Prostate gland (tissue), 2 donors: ENCODE results near the gene RPUSD4.

Experiments
- POLR2A ChIP-seq: fragments of 450-650 bp; IDR thresholded peaks from one replicate; pipeline ENCODE4 v1.6.1; 2016; ENCODE audit warnings: antibody characterized with exemption, mild to moderate bottlenecking
- POLR2AphosphoS5 ChIP-seq: sonication (generic); formaldehyde crosslinking; IDR thresholded peaks from one replicate; pipeline ENCODE4 v1.6.1; 2017; ENCODE audit warnings: antibody characterized with exemption
- TF ChIP-seq, protein P1 (sequence below), 4 experiments: fragments of 200-600 bp in 2 of 4; fragments of 450-650 bp in 2 of 4; sonication (generic) in 2 of 4; IDR thresholded peaks; 1 replicate in 3 of 4; 2 replicates in 1 of 4; pipeline ENCODE4 v1.5.1; 2016 to 2019; ENCODE audit warnings: antibody characterized with exemption in 4 of 4, mild to moderate bottlenecking in 2 of 4, moderate library complexity in 2 of 4

DNA sequence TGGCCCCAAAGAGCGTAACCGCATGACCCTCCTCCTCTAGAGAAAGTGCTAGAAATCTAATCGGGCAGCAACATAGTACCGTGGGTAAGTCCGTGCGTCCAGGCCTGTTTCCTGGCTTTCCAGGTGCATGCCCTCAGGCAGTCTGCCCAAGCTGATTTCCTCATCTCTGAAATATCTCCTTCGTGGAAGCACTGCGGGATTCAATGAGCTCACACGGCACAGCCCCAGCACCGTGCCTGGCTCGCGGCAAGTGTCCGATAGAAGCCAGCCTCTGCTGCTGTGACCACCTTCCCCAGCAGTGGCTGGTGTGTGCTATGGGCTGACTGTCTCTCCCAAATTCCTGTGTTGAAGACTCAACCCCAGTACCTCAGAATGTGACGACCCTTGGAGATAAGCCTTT lies 20.7 kb downstream of the RPUSD4 start:
- TF ChIP-seq, protein P1, sequence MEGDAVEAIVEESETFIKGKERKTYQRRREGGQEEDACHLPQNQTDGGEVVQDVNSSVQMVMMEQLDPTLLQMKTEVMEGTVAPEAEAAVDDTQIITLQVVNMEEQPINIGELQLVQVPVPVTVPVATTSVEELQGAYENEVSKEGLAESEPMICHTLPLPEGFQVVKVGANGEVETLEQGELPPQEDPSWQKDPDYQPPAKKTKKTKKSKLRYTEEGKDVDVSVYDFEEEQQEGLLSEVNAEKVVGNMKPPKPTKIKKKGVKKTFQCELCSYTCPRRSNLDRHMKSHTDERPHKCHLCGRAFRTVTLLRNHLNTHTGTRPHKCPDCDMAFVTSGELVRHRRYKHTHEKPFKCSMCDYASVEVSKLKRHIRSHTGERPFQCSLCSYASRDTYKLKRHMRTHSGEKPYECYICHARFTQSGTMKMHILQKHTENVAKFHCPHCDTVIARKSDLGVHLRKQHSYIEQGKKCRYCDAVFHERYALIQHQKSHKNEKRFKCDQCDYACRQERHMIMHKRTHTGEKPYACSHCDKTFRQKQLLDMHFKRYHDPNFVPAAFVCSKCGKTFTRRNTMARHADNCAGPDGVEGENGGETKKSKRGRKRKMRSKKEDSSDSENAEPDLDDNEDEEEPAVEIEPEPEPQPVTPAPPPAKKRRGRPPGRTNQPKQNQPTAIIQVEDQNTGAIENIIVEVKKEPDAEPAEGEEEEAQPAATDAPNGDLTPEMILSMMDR (IDR thresholded peaks at IDR 0.05) = no peak
- no peak for TF ChIP-seq POLR2A
- no peak for TF ChIP-seq POLR2AphosphoS5
